DND-41 (cell line): ENCODE results near the gene SAMD8.

Experiments
- EZH2 ChIP-seq: IDR thresholded peaks from 3 replicates; pipeline ENCODE4 v1.6.1; 2012; ENCODE audit warnings: borderline replicate concordance, low read depth, mild to moderate bottlenecking, moderate library complexity, low read length, inconsistent platforms; ENCODE audit not compliant: severe bottlenecking
- TF ChIP-seq, protein P1 (sequence below): IDR thresholded peaks from 2 replicates; pipeline ENCODE4 v1.5.1; 2012; ENCODE audit warnings: borderline replicate concordance, low read length, moderate library complexity, mild to moderate bottlenecking; ENCODE audit not compliant: poor library complexity, severe bottlenecking; ENCODE audit errors: extremely low read depth

DNA sequence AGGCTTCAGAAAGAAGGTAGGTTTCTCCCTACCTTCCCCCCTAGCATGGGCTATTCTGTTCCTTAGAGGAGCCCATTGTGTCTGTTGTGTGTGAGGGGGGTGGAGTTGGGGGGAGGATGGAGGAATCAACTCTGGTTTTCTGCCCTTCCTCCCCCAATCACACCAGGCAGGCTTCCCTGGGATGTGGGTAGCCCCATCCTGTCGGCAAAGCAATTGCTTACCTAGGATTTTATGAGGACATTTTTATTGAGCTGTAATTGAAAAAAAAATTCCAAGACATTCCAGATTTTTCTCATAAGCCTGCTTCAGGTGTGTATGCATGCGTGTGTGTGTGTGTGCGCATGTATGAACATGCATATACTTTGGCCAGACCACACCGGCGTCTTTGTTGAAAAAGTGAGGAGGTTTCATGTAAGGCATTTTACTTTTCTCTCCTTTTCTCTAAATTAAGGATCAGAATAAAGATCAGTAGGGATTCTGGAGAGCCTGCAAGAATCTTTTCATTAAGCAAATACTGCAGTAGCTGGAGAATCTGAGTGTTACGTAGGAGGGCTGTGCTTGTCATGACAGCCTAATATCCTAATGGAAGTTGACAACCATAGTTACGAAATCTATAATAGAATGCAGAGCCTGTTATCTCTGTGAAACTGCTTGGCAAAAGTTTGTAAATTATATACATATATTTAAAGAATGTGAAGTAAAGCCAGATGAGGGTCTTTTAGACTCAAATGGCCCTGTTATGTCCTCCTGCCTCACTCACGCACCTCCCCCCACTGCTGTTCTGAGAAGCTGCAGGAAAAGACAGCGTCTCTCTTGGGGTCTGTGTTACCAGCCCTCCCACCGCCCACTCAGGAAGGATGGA is 27.3 kb upstream of the SAMD8 start:
- no peak for TF ChIP-seq EZH2
- TF ChIP-seq, protein P1, sequence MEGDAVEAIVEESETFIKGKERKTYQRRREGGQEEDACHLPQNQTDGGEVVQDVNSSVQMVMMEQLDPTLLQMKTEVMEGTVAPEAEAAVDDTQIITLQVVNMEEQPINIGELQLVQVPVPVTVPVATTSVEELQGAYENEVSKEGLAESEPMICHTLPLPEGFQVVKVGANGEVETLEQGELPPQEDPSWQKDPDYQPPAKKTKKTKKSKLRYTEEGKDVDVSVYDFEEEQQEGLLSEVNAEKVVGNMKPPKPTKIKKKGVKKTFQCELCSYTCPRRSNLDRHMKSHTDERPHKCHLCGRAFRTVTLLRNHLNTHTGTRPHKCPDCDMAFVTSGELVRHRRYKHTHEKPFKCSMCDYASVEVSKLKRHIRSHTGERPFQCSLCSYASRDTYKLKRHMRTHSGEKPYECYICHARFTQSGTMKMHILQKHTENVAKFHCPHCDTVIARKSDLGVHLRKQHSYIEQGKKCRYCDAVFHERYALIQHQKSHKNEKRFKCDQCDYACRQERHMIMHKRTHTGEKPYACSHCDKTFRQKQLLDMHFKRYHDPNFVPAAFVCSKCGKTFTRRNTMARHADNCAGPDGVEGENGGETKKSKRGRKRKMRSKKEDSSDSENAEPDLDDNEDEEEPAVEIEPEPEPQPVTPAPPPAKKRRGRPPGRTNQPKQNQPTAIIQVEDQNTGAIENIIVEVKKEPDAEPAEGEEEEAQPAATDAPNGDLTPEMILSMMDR = no peak
